Natural killer cell (primary cell): ENCODE data around the gene IER5L. TPM values are rescaled to one million over a fixed set of nuclear protein-coding genes. Genes with fewer than 3 reads are reported as not detected.
A peak's percentile ranks its signal among the peaks of the same experiment; 100 is the strongest.

Experiments
- ATAC-seq, 3 donors: fragments of 150-1000 bp in 2 of 3; fragments of 200-7000 bp in 1 of 3; cut with Tn5 transposase; 1 replicate in 1 of 3; 2 replicates in 2 of 3; pipeline ENCODE4 v1.10.0; 2021; ENCODE audit warnings: mild to moderate bottlenecking in 2 of 3, moderate library complexity in 2 of 3
- DNase-seq, 2 donors: peaks; one replicate each; pipeline versions ENCODE4 v3.0.0 to v3.0.0-alpha.2; 2013 to 2021; ENCODE audit warnings: mixed read lengths in 1 of 2
- H3K27ac ChIP-seq: one replicate; pipeline ENCODE4 v1.5.1; 2013; ENCODE audit warnings: mild to moderate bottlenecking, low read length
- H3K27me3 ChIP-seq: one replicate; pipeline ENCODE4 v1.6.1; 2013; ENCODE audit warnings: low read length; ENCODE audit not compliant: control insufficient read depth, insufficient read depth
- H3K36me3 ChIP-seq: one replicate; pipeline ENCODE4 v1.6.1; 2013; ENCODE audit warnings: low read length; ENCODE audit not compliant: control insufficient read depth, insufficient read depth
- H3K4me1 ChIP-seq: one replicate; pipeline ENCODE4 v1.6.1; 2013; ENCODE audit warnings: low read length; ENCODE audit not compliant: control insufficient read depth, insufficient read depth
- H3K4me3 ChIP-seq: one replicate; pipeline ENCODE4 v1.5.1; 2013; ENCODE audit warnings: low read length
- H3K9me3 ChIP-seq: one replicate; pipeline ENCODE4 v1.6.1; 2013; ENCODE audit warnings: low read length; ENCODE audit not compliant: control insufficient read depth, insufficient read depth
- H3K27ac Mint-ChIP-seq, 2 donors: one replicate each; pipeline ENCODE4 v1.8.0; 2022; ENCODE audit warnings: mild to moderate bottlenecking in 2 of 2, mixed read lengths in 2 of 2, moderate library complexity in 1 of 2
- H3K27me3 Mint-ChIP-seq, 2 donors: one replicate each; pipeline ENCODE4 v1.8.0; 2022; ENCODE audit warnings: low read depth in 2 of 2, mixed read lengths in 2 of 2
- H3K36me3 Mint-ChIP-seq: one replicate; pipeline ENCODE4 v1.8.0; 2022; ENCODE audit warnings: mixed read lengths
- H3K4me1 Mint-ChIP-seq, 2 donors: one replicate each; pipeline ENCODE4 v1.8.0; 2022; ENCODE audit warnings: mixed read lengths in 2 of 2
- H3K4me3 Mint-ChIP-seq: one replicate; pipeline ENCODE4 v1.8.0; 2022; ENCODE audit warnings: mild to moderate bottlenecking, moderate library complexity, mixed read lengths
- H3K9me3 Mint-ChIP-seq, 2 donors: one replicate each; pipeline ENCODE4 v1.8.0; 2022; ENCODE audit warnings: mixed read lengths in 2 of 2
- WGBS: methylation state at CpG from one replicate; pipeline ENCODE4 v1.1.7; 2013; ENCODE audit warnings: missing lambda C conversion rate; ENCODE audit not compliant: insufficient coverage; 5-methylcytosine and 5-hydroxymethylcytosine counted together
- intact Hi-C: fragments of 100-400 bp; cut with micrococcal nuclease; formaldehyde crosslinking; loops from one replicate; pipeline ENCODE4 v1.14.2; 2022
- total RNA-seq, 4 donors: library from RNA; stranded (reverse); fragments of 120-200 nt in 1 of 4; gene quantifications; one replicate each; pipeline versions ENCODE4 v1.2.3 to v1.2.4, GENCODE V29; 2013 to 2022
- TF ChIP-seq, protein P1 (sequence below): fragments of 200-600 bp; IDR thresholded peaks from one replicate; pipeline ENCODE4 v1.8.0; 2022; ENCODE audit warnings: antibody characterized with exemption

IER5L gene
- total RNA-seq, 3 donors from 2014 or later (not counting 1 experiment from before 2014, with no cell fraction given): 1.4 to 3.9 (median 2.8) TPM

DNA sequence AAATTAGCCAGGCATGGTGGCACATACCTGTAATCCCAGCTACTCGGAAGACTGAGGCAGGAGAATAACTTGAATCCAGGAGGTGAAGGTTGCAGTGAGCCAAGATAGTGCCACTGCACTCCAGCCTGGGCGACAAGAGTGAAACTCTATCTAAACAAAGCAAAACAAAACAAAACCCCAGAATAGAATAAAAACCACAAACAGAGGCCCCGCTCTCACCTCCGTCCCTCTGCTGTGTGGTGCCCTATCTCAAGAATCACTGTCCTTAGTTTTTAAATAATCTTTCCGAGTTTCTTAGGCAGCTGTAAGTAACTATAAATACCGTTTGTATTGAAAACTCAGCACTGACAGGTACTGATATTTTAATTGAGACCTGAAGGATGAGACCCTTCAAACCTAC, 42.7 kb upstream of the IER5L start:
- no peak for DNase-seq
- ATAC-seq: peak; percentile 48 to 60 (median 48)

DNA sequence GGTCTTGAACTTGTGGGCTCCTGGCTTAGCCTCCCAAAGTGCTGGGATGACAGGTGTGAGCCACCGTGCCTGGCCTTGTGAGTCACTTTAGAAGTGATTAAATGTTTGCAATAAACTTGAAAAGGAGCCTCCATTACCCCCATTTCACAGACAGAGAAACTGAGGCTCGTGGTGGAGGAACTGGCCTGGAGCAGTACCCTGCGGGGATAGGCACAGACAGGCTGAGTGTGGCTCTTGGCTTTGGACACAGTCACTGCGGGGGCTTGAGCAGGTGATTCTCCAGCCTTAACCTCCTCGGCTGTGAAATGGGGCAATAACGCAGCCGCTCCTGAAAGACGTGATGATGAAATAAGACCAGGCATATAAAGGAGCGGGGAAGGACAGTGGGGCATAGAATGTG, 40.9 kb upstream of the IER5L start:
- H3K27me3 Mint-ChIP-seq: no peaks in the 10 kb centered on the region
- H3K4me3 Mint-ChIP-seq: no peak overlapping the region
- intact Hi-C loops: no loop called here
- Histone ChIP-seq H3K27me3 (no peaks in the 10 kb centered on the region), H3K4me1 (peaks cover 50% of the 10 kb centered on the region), H3K36me3 (no peaks in the 10 kb centered on the region), H3K9me3 (no peaks in the 10 kb centered on the region), H3K4me3 (no peak overlapping the region), H3K27ac (no peak overlapping the region)
- WGBS: 83% methylated on average over 9 of the region's 9 CpGs
- H3K36me3 Mint-ChIP-seq: no peaks in the 10 kb centered on the region
- no peaks in the 10 kb centered on the region for H3K9me3 Mint-ChIP-seq
- peaks cover 18 to 44% of the 10 kb centered on the region in 2 donors for H3K4me1 Mint-ChIP-seq
- TF ChIP-seq, protein P1, sequence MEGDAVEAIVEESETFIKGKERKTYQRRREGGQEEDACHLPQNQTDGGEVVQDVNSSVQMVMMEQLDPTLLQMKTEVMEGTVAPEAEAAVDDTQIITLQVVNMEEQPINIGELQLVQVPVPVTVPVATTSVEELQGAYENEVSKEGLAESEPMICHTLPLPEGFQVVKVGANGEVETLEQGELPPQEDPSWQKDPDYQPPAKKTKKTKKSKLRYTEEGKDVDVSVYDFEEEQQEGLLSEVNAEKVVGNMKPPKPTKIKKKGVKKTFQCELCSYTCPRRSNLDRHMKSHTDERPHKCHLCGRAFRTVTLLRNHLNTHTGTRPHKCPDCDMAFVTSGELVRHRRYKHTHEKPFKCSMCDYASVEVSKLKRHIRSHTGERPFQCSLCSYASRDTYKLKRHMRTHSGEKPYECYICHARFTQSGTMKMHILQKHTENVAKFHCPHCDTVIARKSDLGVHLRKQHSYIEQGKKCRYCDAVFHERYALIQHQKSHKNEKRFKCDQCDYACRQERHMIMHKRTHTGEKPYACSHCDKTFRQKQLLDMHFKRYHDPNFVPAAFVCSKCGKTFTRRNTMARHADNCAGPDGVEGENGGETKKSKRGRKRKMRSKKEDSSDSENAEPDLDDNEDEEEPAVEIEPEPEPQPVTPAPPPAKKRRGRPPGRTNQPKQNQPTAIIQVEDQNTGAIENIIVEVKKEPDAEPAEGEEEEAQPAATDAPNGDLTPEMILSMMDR: no peak
- ATAC-seq (no peak), DNase-seq (no peak)
- no peak overlapping the region for H3K27ac Mint-ChIP-seq

More for the DNA sequence above, 42.7 kb upstream of the IER5L start:
- Histone ChIP-seq H3K27me3 (no peaks in the 10 kb centered on the region), H3K4me1 (peaks cover 68% of the 10 kb centered on the region), H3K36me3 (no peaks in the 10 kb centered on the region), H3K4me3 (no peak overlapping the region), H3K9me3 (no peaks in the 10 kb centered on the region), H3K27ac (peak overlapping the region; percentile 67)
- Mint-ChIP-seq H3K36me3 (no peaks in the 10 kb centered on the region), H3K27ac (peak overlapping the region; percentile 64 to 73), H3K27me3 (no peaks in the 10 kb centered on the region), H3K4me3 (peak overlapping the region; percentile 80), H3K4me1 (peaks cover 34 to 63% of the 10 kb centered on the region in 2 donors), H3K9me3 (no peaks in the 10 kb centered on the region)
- intact Hi-C loops: loop anchor here (5.0 kb wide), 1 partner anchor 43 kb away; the partner anchor contains the start of gene IER5L
- 26% methylated on average over 6 of the region's 6 CpGs for WGBS
- TF ChIP-seq, protein P1: no peak

DNA sequence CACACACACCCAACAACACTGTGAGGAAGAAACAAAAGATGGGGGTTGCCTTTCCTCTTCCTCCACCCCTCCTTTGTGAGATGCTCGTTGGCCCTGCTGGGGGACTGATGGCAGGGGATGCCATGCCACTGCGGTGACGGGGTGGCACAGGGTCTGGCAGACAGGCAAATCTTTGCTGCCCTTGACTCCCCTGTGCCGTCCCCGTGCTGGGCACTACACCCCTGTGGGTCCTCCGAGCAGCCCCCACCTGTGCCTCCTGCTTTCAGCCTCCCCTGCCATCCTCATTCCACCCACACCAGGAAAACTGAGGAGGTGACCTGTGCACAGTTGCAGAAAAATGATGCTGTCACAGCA, 40.2 kb upstream of the IER5L start:
- Histone ChIP-seq H3K27me3 (no peaks in the 10 kb centered on the region), H3K4me3 (no peak overlapping the region), H3K9me3 (no peaks in the 10 kb centered on the region), H3K27ac (no peak overlapping the region), H3K4me1 (peaks cover 44% of the 10 kb centered on the region), H3K36me3 (no peaks in the 10 kb centered on the region)
- no peaks in the 10 kb centered on the region for H3K9me3 Mint-ChIP-seq
- TF ChIP-seq, protein P1: no peak
- peaks cover 17 to 42% of the 10 kb centered on the region in 2 donors for H3K4me1 Mint-ChIP-seq
- no peaks in the 10 kb centered on the region for H3K27me3 Mint-ChIP-seq
- peak overlapping the region in 1 of 2 donors; percentile 35 for H3K27ac Mint-ChIP-seq
- ATAC-seq: no peak
- H3K4me3 Mint-ChIP-seq: no peak overlapping the region
- no peaks in the 10 kb centered on the region for H3K36me3 Mint-ChIP-seq
- 74% methylated on average over 6 of the region's 6 CpGs for WGBS
- intact Hi-C loops: no loop called here
- no peak for DNase-seq

DNA sequence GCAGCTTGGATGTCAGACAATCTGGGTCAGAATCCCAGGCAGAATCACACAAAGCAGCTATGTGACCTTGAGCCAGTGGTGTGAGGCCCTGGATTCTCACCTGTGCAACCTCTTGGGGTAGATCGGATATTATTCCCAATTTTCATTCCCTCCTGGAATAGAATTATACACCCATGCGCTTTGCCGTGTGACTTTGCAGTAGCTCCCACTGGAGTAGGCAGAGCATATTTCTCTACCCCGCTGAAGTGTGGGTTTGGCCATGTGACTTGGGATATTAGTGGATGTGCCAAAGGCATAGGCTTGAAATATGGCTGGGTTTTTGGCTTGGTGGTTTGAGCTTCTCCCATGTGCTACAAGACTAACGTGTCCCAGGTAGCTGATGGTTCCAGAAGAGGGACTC, 35.5 kb upstream of the IER5L start:
- 91% methylated on average over 5 of the region's 5 CpGs for WGBS
- DNase-seq (no peak), ATAC-seq (no peak)
- Histone ChIP-seq H3K36me3 (no peaks in the 10 kb centered on the region), H3K27ac (no peak overlapping the region), H3K9me3 (no peaks in the 10 kb centered on the region), H3K4me3 (no peak overlapping the region), H3K4me1 (peaks cover 16% of the 10 kb centered on the region), H3K27me3 (no peaks in the 10 kb centered on the region)
- TF ChIP-seq, protein P1: no peak
- Mint-ChIP-seq H3K27me3 (no peaks in the 10 kb centered on the region), H3K4me1 (peaks cover 10 to 21% of the 10 kb centered on the region in 2 donors), H3K27ac (no peak overlapping the region), H3K9me3 (no peaks in the 10 kb centered on the region), H3K4me3 (no peak overlapping the region), H3K36me3 (no peaks in the 10 kb centered on the region)
- intact Hi-C loops: no loop called here
